ENCODE measurements around the gene AQP3. TPM values are rescaled to one million over a fixed set of nuclear protein-coding genes. Genes with fewer than 3 reads are reported as not detected.

Gene AQP3
- total and polyA plus RNA-seq, 2 of the 8 experiments (the other 6 are each of a cell fraction or from before 2014, with no cell fraction given), result 2.6 to 7.6 TPM

GRCh38 chr9:33442125-33442524, 5.3 kb downstream of the AQP3 start:
- DNase-seq (ENCODE audit: low read depth in 1 of 2, low spot score in 2 of 2) (no peak), FAIRE-seq (no peak)
- TF ChIP-seq USF2 (IDR thresholded peaks at IDR 0.05; ENCODE audit: low read length) (no peak), E2F6 (IDR thresholded peaks at IDR 0.05) (no peak), EP300 (IDR thresholded peaks at IDR 0.05; ENCODE audit: borderline replicate concordance in 1 of 2, low read depth in 2 of 2, low read length in 2 of 2) (no peak), TEAD4 (IDR thresholded peaks at IDR 0.05; ENCODE audit: low read depth, low read length) (no peak), SUZ12 (IDR thresholded peaks at IDR 0.05; ENCODE audit: low read length) (no peak), POU5F1 (IDR thresholded peaks at IDR 0.05; ENCODE audit: low read depth, low read length) (no peak), CTBP2 (IDR thresholded peaks at IDR 0.05; ENCODE audit: borderline replicate concordance, insufficient read depth, insufficient read length, low read length) (no peak), NRF1 (IDR thresholded peaks at IDR 0.05; ENCODE audit: low read depth, low read length) (no peak), RNF2 (IDR thresholded peaks at IDR 0.05; ENCODE audit: borderline replicate concordance, low read depth, low read length, missing control alignments, poor library complexity, severe bottlenecking) (no peak)
- 87% methylated on average over 10 of the region's 15 CpGs; no CpG with 5 or more reads in 1 of the 2 experiments for whole genome bisulfite sequencing, 2 experiments (ENCODE audit: extremely low coverage in 1 of 2, insufficient coverage in 1 of 2, insufficient read length in 1 of 2, insufficient replicate concordance in 2 of 2, low coverage in 1 of 2, low lambda C conversion rate in 2 of 2, missing lambda C conversion rate in 1 of 2)
- Histone ChIP-seq H2BK15ac (ENCODE audit: low read length) (no peak overlapping the region), H3K23ac (ENCODE audit: insufficient read length) (no peak overlapping the region), H3K4me1 (replicated peaks in 1 of 4; ENCODE audit: control insufficient read depth in 3 of 4, insufficient read depth in 4 of 4, low read length in 3 of 4) (peaks cover 0 to 26% (median 17%) of the 10 kb centered on the region in 4 experiments; a peak in 5 of 7 replicates), H3K14ac (ENCODE audit: insufficient read length) (no peak overlapping the region), H2BK12ac (ENCODE audit: low read depth, low read length) (no peak overlapping the region), H3K9me3 (ENCODE audit: insufficient read depth in 2 of 2, low read depth in 1 of 2, low read length in 1 of 2) (no peaks in the 10 kb centered on the region), H2AFZ (ENCODE audit: low read length) (no peak overlapping the region), H2BK5ac (ENCODE audit: low read depth, low read length) (no peak overlapping the region), H3K79me2 (ENCODE audit: control insufficient read depth in 1 of 2, insufficient read depth in 2 of 2, low read length in 2 of 2) (no peaks in the 10 kb centered on the region), H4K91ac (replicated peaks; ENCODE audit: insufficient read length, low read length) (no peak overlapping the region), H3K36me3 (ENCODE audit: control insufficient read depth in 2 of 4, insufficient read depth in 4 of 4, low read length in 3 of 4) (no peaks in the 10 kb centered on the region), H2BK120ac (replicated peaks; ENCODE audit: low read depth, low read length) (no peak overlapping the region), H3K27ac (ENCODE audit: low read depth, low read length) (no peak overlapping the region), H3K4me2 (ENCODE audit: insufficient read depth in 1 of 2, low read depth in 2 of 2, low read length in 2 of 2) (no peak overlapping the region), H3K79me1 (ENCODE audit: low read depth, low read length) (no peaks in the 10 kb centered on the region), H3K18ac (ENCODE audit: extremely low read depth, low read length) (no peak overlapping the region), H3K9ac (replicated peaks in 1 of 4; ENCODE audit: extremely low read depth in 1 of 4, low read depth in 3 of 4, low read length in 3 of 4) (no peak overlapping the region), H4K8ac (ENCODE audit: extremely low read depth, insufficient read depth, low read length) (no peak overlapping the region; the same call in 1 of the 2 replicates), H2AK5ac (ENCODE audit: low read depth, low read length) (no peak overlapping the region), H3K27me3 (replicated peaks in 1 of 4; ENCODE audit: control insufficient read depth in 3 of 4, extremely low read depth in 1 of 4, insufficient read depth in 3 of 4, low read length in 3 of 4) (peaks cover 0 to 10% (median 5%) of the 10 kb centered on the region in 4 experiments; a peak in 4 of 7 replicates), H3K23me2 (ENCODE audit: low read depth, low read length) (peaks cover 3% of the 10 kb centered on the region; the same call in 1 of the 2 replicates), H3K56ac (replicated peaks; ENCODE audit: insufficient read length, low read depth, low read length) (no peak overlapping the region), H3K4ac (replicated peaks; ENCODE audit: insufficient read length, low read depth, low read length) (no peak overlapping the region), H2BK20ac (ENCODE audit: low read length) (no peak overlapping the region), H4K5ac (ENCODE audit: insufficient read length, low read depth, low read length) (no peak overlapping the region), H4K20me1 (replicated peaks in 1 of 2; ENCODE audit: control insufficient read depth in 1 of 2, insufficient read depth in 2 of 2, low read length in 2 of 2) (no peaks in the 10 kb centered on the region), H3K4me3 (ENCODE audit: extremely low read depth in 1 of 4, insufficient read depth in 2 of 4, low read depth in 3 of 4, low read length in 4 of 4) (no peak overlapping the region)
- ChIA-PET CTCF (ENCODE audit: partially characterized antibody) (interaction anchor here (0.9 to 9.1 kb wide), 7 partner anchors 11 to 68 kb away, joined by 3 to 63 read pairs (median 5); no protein-coding TSS in a partner anchor), POLR2A (ENCODE audit: partially characterized antibody) (interaction anchor here (0.9 to 2.7 kb wide), 4 partner anchors 11 to 38 kb away, joined by 4 to 8 read pairs (median 5); no protein-coding TSS in a partner anchor)
